Tongue (tissue), 2 donors: ENCODE data around the gene SLC6A5. TPM values are rescaled to one million over a fixed set of nuclear protein-coding genes. Genes with fewer than 3 reads are reported as not detected.

Experiments used
- DNase-seq: peaks from one replicate; pipeline ENCODE4 v3.0.0-alpha.2; 2015
- total RNA-seq: library from RNA; depleted of rRNA; stranded (reverse); fragments of >200 nt; gene quantifications from one replicate; pipeline ENCODE4 v1.2.3, GENCODE V29; 2014

SLC6A5 gene
- total RNA-seq, 1 donor from 2014 or later = not detected

GRCh38 chr11:20621679-20622078 is 22.3 kb downstream of the SLC6A5 start:
- no peak for DNase-seq

- DNase-seq = no peak
Measured at GRCh38 chr11:20623252-20623651, 23.8 kb downstream of the SLC6A5 start.

DNA sequence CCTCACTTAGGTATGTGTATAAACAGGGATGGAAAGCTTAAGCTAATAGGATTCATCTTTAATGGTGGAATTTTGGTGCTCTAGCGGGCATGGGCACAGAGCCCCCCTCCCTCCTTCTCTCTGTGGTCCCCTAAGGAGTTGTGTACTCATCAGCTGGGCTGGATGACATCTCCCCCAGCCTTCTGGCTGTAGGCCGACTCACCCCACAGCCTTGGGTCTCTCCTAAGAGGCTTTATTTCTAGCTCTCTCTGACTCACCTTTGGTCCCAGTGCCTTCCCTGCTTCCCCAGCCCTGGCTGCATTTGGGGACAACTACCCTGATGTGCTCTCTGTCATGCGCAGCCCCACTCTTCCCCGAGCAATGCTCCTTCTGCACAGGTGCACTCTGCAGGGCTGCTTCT is 26.9 kb downstream of the SLC6A5 start:
- DNase-seq = no peak

DNA sequence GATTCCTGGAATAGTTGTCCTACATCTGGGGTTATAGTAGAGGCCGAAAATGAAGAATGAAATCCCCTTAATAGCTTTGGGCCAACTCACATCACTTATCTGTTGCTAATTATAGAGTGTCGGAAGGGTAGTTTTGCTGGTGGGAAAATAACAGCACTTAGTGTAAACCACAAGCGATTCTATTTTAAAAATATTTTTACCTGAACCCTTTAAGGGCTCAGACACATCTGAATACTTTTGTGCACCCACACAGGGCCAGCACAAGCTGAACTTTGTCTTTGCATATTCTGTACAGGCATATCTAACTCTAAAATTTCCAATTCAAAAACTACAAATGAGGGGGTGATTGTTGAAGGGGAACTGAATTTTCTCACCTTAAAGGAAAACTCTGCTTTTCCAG is 27.6 kb downstream of the SLC6A5 start:
- no peak for DNase-seq

DNA sequence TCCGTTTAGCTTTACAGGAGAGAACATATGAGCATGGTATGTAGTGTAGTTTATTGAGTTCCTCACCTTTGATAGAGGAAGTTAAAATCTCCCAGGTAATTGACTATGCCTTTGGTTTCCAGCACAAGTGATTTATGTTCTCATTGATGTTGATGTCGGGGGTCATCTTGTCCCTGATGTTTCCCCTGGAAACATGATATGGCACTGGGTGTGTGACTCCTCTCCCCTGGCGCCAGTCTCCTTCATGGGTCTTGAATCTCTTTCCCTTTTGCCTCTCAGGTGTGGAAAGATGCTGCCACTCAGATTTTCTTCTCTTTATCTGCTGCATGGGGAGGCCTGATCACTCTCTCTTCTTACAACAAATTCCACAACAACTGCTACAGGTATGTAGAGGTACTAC is 28.3 kb downstream of the SLC6A5 start:
- no peak for DNase-seq

GRCh38 chr11:20631519-20632168 is 32.2 kb downstream of the SLC6A5 start:
- no peak for DNase-seq

- no peak for DNase-seq
Measured at GRCh38 chr11:20632169-20632532, 32.7 kb downstream of the SLC6A5 start.

GRCh38 chr11:20634044-20634443 is 34.6 kb downstream of the SLC6A5 start:
- DNase-seq = no peak

DNA sequence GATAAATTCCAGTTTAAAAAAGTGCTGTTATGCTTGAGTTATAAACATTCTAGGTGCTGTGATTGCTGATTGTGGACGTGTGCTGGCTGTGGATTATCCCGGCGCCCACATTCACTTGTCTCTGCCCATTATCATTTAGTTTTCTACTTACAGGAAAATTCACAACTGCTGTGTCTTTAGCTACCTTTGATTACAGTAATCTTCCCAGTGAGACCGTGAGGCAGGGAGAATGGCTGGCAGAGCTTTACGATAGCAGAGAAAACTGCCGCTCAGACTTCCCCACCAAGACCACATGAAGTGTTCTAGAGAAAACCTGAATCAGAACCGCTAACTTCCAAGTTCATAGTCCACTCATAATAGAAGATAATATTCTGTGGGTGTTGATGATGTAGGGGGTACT is 35.4 kb downstream of the SLC6A5 start:
- DNase-seq = no peak

DNA sequence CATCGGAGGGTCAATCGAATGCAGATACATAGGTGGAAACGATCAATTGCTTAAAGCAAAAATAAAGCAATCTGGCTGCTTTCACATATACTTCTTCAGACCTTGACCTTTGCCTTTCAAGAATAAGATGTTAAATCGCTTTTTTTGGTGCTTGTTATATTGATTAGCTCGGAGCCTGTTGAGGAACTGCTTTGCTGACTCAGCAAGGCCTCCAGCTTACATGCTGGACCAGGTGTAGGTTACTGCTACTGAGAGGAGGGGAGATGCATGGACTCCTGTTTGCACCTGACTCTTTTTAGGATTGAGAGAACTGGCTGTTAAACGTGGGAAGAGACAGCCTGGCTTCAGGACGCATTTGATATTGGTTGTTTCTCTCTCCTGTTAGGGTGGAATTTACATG is 38.7 kb downstream of the SLC6A5 start:
- no peak for DNase-seq

- no peak for DNase-seq
Measured at GRCh38 chr11:20639688-20640087, 40.3 kb downstream of the SLC6A5 start.

- DNase-seq = no peak
Measured at GRCh38 chr11:20640401-20640800, 41.0 kb downstream of the SLC6A5 start.

DNA sequence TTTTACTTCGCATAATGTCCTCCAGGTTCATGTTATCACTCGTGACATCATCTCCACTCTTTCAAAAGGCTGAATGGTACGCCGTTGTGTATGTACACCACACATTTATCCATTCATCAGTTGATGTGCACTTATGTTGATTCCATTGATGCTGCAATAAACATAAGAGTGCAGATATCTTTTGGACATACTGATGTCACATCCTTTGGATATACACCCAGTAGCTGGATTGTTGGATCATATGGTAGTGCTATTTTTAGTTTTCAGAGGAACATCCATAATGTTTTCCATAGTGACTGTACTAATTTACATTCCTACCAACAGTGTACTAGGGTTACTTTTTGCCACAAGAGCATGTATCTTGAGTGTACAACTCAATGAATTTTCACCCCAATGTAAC is 45.0 kb downstream of the SLC6A5 start:
- DNase-seq = no peak

DNA sequence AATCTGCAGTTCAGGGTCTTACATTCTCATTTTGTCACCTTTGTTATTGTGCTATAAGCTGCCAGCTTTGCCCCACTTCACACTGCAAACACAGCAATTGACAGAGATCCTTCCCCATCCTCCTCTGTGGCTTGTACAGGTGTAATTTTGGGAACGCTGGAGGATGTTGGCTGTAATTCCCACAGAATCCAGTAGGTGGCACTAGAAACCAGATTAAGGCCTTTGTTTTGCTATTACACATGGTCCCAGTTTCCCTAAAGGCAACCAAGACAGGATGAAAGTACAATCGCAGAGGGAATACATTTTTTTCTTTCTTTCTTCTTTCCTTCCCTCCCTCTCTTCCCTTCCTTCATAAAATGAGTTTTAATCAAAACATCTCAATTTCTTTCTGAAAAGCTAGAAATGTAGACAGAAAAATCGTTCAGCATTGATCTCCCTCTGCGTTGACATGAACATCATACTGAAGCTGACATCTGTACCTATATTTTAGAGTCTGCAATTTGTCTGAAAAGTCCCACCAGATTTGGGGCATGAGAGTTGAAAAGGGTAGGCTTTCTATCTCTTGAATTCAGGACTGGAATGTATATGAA is 48.7 kb downstream of the SLC6A5 start:
- DNase-seq = peak; percentile 85

DNA sequence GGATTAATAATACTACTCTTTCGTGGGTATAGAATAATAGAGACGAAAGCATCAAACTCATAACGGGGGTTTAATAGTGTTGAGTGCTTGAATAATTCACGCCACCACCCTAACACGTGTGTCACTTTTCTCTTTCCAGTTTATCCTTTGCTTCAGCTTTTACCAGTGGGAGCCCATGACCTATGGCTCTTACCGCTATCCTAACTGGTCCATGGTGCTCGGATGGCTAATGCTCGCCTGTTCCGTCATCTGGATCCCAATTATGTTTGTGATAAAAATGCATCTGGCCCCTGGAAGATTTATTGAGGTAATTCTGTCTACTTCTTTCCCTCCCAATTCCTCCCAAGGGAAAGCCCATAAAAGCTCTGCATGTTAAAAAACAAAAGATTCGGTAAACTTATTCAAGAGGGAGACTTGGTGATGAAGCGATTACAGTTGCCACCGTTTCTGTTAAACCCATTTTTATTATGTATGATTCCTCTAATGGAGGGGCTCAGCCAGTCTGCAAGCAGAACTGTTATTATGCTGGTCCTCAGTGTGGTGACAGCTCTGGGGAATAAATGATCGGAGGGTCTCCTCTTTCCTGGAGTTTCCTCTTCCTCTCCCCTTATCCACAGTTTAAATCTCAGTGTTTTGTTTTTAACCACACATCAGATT is 52.9 kb downstream of the SLC6A5 start:
- DNase-seq = no peak

DNA sequence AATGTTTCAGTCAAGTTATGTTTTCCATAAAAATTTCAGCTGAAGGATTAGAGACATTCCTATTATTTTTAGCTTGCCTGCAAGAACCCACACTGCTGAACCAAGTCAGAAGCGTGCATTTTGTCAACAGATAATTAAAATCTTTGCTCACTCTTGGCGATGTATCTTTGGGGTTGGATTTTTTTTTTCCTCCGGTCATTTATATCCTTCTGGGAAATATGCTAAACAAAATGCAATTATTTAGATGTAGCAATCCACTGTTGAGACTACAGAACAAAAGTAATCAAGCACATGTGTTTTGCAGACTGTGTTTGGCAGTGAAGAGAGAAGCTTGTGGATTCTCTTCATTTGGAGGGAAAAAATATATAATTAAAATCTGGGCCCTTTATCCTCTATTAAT is 54.6 kb downstream of the SLC6A5 start:
- DNase-seq = peak; percentile 71

GRCh38 chr11:20656901-20657300 is 57.5 kb downstream of the SLC6A5 start:
- peak; percentile 68 for DNase-seq

DNA sequence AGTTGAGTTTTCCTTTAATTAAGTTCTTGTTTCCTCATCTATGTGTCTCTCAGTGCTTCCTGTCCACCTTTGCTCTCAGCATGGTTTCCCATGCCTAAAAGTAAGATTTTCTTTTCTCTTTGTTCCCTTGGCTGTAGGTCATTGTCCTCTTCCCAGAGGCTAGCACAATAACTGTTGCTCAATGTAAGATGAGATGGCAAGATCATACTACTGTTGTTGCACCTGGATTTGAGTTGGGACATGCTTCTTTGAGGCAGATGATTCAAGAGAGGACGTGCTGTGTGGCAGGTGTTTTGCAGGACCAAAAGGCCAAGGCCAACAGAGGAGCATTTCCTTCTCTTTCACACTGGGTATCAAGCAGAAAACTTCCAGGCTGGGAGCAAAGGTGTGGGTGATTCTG is 58.7 kb downstream of the SLC6A5 start:
- DNase-seq = no peak

GRCh38 chr11:20661445-20661844 is 62.0 kb downstream of the SLC6A5 start:
- DNase-seq = no peak

DNA sequence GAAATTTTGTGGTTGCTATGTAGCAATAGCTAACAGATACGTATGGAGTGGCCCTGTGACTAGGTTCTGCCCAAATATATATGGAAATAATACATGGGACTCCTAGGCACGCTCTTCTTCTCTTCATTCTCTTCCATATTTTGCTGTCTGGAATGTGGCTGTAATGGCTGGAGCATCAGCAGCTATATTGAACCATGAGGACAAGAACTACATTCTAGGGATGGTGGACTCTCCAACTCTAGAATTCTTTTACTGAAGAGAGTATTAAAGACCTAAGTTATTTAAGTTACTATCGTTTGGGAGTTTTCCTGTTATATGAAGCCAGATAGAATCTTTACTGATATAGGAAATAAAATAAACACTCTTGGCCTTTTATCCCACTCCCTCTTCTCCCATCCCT is 62.4 kb downstream of the SLC6A5 start:
- DNase-seq = no peak

GRCh38 chr11:20668131-20668809 is 68.9 kb downstream of the SLC6A5 start:
- DNase-seq = no peak

GRCh38 chr11:20668844-20669819 is 69.7 kb downstream of the SLC6A5 start, which contains the start of gene NELL1:
TSS of gene NELL1 (plus strand) at chr11:20669586.
- DNase-seq = peak; percentile 45
